GM21576 (cell line): ENCODE results near the gene CYP4V2.

ENCODE experiments used
- ATAC-seq: cut with Tn5 transposase; IDR thresholded peaks from one replicate; pipeline ENCODE4 v1.9.1; 2021; ENCODE audit warnings: mild to moderate bottlenecking, moderate library complexity; ENCODE audit not compliant: unreplicated experiment

Gene CYP4V2

DNA sequence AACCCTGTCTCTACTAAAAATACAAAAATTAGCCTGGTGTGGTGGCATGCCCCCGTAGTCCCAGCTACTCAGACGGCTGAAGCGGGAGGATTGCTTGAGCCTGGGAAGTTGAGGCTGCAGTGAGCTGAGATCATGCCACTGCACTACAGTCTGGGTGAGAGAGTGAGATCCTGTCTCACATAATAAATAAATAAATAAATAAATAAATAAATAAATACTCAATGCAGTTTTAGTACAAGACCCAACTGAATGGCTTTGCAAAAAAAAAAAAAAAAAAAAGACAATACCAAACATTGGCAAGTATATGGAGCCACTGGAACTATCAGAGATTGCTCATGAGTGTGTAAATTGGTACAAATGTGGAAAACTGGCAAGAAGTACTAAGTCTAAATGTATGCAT, 3.3 kb upstream of the CYP4V2 start:
- ATAC-seq = no peak

DNA sequence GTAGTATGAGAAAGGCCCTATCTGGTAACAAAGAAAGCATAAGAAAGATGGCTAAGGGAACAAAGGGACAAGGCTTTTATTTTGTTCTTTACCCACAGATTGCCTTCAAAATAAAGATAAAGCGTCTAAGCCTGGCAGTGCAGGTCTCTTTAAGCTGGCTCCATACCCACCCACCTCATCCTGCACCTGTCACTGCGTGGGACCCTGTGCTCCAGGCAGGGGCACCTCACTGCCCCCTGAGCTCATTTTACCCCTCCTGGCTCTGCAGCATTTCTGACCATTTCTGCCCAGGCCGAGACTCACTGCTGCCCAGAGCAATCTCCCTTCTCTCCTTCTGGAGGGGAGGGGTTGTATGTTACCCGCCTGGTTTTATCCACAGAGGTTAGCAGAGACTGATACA, 1.7 kb upstream of the CYP4V2 start:
- ATAC-seq = no peak

DNA sequence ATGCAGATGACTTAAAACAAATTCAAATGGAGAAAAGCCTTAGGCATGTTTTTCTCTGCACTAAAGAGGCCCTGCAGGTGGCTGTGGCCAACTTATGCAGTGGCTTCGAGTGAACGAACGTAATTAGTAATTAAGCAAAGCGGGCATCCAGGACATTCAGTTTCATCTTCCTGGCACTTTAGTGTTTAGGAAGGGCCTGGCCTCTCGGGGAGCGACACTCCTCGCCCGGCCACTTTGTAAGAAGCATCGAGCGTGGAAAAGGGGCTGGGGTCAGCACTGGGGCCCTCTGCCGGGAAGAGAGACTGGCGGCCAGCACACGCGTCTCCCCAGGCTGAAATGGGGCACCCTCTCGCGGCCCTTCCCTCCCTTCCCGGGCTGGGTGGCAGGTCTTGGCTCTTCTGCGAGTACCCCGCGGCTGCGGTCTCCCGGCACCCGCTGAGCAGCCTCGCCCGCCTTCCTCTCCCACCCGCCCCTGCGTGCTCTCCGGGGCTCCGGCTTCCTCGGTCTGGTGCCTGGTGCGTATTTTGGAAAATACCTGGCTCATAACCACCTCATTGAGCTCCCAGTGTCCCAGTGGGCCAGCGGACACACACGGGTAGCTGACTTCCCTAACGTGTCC, 677 bp upstream of the CYP4V2 start:
- peak; percentile 29 for ATAC-seq

DNA sequence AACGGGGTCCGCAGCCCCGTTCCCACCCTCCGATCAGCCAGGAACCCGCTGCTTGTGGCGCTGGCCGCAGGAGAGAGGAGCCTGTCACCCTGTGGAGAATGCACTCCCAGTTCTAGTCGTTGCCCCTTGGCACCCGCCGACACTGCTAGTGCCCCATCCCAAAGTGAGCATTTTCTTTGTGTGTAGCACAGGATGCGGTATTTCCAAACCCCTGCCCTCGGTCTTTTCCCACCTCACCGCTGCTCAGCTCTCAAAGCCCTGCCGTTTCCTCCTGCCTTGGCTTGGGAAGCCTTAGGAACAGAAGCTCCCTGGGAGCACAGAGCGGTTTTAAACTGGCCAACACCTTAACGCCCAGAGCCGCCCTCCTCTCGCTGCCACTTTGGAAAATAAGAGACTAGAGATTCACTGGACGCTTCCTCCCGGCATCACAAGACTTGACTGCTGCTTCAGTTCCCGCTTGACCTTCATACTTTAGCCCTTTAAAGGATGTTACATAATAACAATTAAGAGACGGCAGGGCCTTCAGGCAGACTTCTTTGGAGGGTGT, 772 bp downstream of the CYP4V2 start:
- ATAC-seq = no peak

DNA sequence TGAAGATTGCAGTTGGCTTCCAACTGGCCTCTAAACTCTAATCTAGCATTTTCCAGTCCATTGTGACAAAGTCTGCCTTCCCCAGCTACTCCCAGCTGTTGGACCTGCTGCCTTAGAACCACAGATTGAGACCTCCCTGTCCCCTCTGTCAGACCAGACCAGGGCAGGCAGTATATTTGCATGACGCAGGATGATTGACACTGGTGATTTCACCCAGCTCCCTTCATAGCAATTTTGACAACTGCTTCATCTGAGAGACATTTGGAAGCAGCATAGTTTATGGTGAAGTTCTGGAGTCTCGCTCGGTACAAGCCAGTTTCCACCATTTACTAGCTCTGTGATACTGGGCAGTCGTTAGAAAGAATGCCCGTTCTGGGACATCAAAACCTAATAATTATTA, 2.5 kb downstream of the CYP4V2 start:
- ATAC-seq = no peak

DNA sequence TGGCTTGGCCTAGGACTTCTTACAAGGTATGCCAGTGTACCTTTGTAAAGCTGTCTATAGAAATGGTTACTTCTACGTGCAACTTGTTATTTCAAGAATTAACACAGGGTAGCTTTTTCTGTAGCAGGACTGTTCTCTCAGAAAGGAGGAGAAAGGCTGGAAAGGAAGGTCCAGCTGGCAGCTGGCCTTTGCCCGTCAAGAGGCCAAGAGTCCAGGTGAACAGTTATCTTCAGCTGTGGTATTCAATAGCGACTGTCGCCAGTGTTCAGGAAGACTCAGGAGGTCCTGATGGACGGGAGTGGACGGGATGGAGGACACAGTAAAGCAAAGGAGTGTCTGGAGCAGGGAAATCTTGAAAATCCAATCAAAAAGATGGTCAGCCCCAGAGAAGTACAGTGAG, 4.7 kb downstream of the CYP4V2 start:
- ATAC-seq = no peak

DNA sequence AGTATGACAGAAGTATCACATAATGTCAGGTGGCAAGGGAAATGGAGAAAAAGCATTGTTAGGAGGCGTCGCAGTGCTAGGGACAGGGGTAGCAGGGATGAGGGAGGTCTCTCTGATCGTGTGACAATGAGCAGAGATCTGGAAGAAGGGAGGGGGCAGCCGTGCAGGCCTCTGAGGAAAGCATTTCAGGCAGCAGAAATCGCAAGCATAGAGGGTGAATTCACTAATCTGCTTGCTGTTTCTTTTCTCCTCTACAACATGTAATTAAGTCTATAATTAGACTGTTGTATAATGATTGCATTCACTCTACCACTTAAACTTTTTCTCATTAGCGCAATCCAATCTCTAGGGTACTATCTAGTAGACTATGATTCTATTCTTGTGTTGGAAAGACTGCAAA, 9.1 kb downstream of the CYP4V2 start:
- no peak for ATAC-seq

DNA sequence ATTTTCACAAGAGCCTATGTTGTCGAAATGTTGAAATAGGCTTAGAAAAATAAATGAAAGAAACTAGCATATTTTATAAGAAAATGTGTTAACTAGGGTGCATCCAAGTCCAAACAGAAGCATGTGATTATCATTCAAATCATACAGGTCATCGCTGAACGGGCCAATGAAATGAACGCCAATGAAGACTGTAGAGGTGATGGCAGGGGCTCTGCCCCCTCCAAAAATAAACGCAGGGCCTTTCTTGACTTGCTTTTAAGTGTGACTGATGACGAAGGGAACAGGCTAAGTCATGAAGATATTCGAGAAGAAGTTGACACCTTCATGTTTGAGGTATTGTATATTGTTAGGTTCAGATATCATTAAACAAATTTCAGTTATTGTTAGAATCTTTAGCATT, 9.6 kb downstream of the CYP4V2 start:
- ATAC-seq = no peak

DNA sequence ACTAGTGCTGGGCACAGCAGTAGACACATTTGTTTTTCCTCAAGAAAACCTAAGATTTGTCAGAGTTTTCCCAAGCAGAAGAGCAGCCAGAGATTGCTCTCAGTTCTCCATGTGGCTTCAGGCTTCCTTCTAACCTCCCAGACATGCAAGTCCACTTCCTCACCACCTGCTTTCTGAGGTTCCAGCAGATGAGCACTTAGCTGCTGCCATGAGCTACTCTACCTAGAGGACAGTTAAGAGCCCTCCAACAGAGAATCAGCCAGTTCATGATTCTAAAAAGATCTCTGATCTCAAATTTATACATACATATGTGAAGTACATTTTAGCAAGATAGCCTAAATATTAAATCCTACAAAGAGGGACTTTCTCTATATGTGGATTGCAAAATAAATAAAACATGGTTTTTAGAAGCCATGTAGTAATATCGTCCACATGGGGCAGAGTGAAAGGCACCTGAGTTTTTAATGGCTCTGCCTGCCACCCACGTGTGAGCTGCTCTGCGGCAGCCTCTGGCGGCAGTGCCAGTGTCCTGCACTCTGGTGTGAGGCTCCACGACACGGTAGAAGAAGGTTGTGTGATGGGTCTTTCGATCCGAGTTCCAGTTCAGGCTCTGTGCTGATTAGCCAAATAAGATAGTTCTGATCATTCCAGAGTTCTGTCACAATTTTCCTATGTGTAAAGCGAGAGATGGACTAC, 10.3 kb downstream of the CYP4V2 start:
- ATAC-seq = peak; percentile 94

DNA sequence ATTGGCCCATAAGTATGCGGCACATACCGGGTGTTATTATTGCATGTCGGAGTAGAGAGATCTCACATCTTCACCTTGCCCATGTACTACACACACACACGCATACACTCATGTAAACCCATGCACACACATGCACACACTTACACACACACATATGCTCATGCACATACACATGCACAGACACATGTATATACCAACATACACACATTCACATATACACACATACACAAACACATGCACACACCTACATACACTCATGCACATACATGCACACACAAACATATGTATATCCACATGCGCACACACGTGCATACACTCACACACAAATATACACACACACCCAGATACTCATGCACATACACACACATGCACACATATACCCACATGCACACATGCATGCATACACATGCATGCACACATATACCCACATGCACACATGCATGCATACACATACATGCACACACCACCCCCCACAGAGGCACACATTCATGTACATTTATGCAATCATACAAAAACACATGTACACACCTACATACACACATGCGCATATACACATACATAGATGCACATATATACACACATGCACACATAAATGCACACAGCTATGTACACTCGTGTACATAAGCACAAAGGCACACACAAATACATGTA, 11.2 kb downstream of the CYP4V2 start:
- ATAC-seq = no peak

DNA sequence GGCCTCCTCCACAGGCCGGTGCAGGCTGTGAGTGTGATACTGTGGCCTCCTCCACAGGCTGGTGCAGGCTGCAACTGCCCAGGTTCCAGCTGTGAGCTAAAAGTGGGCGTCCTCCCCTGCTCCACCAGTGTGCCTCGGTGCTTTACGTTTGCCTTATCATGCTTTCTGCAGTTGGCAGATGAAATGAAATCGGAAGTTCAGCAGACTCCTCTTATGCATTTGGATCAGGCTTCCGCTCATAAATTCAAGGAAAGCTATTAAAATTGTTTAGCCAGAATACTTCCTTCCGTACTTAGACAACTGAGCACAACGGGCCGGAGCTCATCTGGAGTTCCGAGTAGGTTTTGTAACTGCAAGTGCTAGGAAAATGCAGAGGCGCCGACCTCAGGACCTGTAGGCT, 12.0 kb downstream of the CYP4V2 start:
- ATAC-seq = no peak

DNA sequence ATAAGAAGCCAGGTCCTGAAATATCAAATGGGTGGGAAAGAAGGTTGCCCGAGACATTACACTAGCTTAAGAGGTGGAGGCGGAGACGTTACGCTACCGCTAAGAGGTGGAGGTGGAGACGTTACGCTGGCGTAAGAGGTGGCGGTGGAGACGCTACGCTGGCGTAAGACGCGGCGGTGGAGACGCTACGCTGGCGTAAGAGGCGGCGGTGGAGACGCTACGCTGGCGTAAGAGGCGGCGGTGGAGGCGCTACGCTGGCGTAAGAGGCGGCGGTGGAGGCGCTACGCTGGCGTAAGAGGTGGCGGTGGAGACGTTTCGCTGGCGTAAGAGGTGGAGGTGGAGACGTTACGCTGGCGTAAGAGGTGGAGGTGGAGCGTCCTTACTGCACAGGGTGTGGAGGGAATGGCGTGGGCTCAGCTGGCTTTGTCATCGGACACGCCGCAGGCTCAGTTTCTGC, 12.8 kb downstream of the CYP4V2 start:
- ATAC-seq = peak; percentile 53

DNA sequence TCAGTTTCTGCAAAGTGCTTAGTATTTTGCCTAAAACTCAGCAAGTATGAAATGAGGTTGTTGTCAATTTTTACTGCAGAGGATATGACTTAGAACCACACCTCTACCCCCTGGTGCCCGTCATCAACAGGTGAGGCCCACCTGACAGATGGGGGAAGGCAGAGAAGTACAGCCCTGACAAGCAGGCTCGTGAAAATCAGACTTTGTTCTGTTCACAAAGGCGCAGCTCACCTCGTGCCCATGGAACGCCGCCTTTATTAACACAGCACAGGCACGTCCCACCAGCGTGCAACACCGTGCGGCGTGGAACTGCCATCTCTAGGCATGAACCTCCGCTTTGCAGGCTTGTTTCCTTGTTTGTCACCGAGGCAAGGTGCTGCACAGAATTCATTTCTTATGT, 13.3 kb downstream of the CYP4V2 start:
- ATAC-seq = no peak

DNA sequence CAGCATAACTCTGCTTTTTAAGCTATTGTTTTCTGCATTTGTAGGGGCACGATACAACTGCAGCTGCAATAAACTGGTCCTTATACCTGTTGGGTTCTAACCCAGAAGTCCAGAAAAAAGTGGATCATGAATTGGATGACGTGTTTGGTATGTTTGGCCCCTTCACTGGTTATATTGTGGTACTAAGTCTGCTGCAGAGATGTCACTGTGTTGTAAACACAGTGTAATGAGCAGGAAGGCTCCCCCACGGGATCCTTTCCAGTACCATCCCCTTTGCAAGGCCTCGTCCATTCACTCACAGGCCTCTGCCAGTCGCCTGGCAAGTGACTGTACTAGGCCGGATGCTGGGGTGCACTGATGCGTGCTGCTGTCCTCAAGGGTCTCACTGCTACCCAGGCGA, 13.8 kb downstream of the CYP4V2 start:
- no peak for ATAC-seq

DNA sequence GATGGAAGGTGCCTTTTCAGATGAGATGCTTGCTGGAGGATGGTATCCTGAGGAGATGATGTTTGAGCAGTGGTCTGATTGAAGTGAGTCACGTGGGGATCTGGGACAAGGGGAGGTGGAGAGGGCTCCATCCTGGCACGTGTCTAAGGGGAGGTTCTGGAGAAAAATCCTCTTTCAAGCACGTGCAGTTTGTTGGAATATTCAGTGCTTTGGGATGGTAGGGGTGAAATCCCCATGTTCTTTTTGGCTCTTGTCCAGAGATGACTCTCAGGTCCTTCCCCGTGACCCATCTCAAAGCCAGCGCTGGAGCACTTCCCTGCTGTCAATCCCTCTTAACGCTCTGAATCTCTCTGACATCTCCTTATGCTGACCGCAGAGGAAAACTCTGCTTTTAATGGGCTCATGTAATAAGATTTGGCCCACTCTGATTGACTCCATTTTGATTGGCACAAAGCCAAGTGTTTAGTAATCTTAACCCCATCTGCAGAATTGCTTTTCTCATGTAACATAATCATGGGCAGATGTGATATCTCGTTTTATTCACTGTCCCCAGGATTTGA, 25.2 kb downstream of the CYP4V2 start:
- ATAC-seq = no peak

DNA sequence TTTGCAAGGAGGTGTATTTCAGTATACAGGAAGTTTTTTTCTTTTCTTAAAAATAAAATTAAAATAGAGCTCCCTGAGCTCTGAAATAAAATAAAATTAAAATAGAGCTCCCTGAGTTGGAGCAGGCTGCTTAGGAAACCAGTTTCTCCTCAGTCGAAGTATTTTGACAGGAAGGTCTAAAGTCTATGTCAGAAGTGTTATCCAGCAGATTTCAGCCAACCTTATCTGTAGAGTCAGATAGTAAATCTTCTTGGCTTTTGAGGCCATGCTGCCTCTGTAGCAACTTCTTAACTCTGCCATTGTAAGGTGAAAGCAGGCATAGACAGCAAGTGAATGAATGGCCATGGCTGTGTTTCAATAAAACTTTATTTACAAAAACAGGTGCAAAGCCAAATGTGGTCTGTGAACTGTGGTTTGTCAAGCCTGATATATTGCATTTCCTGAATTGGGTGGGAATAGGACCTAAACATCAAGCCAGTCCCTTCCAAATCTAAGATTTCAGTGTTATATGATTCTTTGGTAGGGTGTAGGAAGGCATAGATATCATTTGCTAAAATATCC, 26.4 kb downstream of the CYP4V2 start:
- ATAC-seq = no peak

DNA sequence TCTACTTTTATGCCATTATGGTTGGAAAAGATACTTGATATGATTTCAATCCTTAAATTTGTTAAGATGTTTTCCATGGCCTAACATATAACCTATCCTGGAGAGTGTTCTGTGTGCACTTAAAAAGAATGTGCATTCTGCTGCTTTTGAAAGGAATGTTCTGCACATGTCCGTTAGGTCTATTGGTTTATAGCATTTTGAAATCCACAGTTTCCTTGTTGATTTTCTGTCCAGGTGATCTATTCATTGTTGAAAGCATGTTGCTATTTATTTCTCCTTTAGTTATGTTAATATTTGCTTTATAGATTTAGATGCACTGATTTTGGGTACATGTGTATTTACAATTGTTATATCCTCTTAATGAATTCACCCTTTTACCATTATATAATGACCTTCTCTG, 30.3 kb downstream of the CYP4V2 start:
- no peak for ATAC-seq

DNA sequence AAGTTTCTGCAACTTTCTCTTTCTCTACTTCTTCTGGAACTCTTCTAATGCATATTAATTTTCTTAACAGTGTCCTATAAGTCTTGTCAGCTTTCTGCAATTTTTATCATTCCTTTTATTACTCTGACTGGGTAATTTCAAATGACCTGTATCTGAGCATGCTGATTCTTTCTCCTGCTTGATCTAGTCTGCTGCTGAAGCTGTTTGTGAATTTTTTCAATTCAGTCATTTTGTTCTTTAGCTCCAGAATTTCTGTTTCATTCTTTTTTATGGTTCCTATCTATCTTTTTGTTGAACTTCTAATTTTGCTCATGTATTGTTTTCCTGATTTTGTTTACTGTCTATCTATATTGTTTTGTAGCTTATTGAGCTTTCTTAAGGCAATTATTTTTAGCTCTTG, 34.5 kb downstream of the CYP4V2 start:
- no peak for ATAC-seq

DNA sequence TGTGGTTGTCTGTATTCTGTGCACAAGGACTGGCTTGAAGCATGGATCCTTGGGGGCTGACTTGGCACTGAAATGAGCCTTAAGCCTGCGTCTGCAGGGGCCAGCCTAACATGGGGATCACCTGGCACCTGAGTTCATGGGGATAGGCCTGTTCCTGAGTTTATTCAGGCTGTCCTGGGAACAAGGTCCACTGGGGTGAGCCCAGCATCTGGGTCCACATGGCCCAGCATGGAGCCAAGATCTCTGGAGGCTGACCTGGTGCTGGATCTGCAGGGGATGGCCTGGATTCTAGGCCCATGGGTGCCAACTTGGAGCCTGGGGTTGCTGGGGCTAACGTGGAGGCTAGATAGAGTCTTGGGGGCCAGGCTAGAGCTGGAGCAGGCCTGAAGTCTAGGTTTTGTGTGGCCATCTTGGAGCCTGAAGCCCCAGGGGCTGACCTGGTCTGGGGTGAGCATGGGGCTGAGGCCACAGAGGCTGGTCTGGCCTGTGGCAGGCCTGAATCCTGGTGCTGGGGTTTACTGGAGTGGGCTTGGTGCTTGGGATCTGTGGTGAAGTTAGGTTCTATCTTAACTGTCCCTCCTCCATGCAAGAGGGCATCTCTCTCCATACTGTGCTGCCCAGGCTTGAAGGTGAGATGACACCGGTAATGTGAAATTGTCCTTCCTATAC, 35.3 kb downstream of the CYP4V2 start:
- no peak for ATAC-seq

DNA sequence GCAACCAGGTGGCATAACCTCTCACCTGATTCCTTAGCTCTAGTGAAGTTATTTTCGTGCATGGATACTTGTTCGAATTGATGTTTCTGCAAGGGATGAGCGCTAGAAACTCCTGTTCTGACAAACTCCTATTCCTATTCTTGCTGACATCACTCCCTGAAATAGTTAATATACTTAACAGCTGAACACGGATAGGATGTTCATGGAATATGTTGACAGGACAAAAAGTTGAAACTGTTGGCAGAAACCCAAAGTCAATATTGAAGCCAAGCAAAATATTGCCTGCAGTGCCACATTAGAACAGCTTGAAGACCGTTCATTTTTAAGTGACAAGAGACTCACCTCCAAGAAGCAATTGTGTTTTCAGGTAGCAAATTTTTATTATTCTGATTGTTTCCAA, 35.9 kb downstream of the CYP4V2 start, which contains the start of gene KLKB1:
Gene KLKB1, plus strand, starts transcription at position 287 of the 400 bp plus-strand sequence. CDS start 689 bp downstream, outside the sequence.
- ATAC-seq = no peak
